OCI-LY1 (cell line): ENCODE results near the gene CORO1C.

ENCODE experiments used
- CTCF ChIP-seq: fragments of 200-600 bp; sonication (generic), shearing (Covaris generic); IDR thresholded peaks from 2 replicates; pipeline ENCODE4 v1.5.1; 2017; ENCODE audit warnings: mild to moderate bottlenecking, antibody characterized with exemption, low read length, moderate library complexity, mixed read lengths
- EZH2 ChIP-seq: fragments of 200-600 bp; sonication (generic), shearing (Covaris generic); IDR thresholded peaks from 2 replicates; pipeline ENCODE4 v1.8.0; 2017; ENCODE audit warnings: borderline replicate concordance, mixed run types, mild to moderate bottlenecking, antibody characterized with exemption, low read length, moderate library complexity, mixed read lengths

- TF ChIP-seq CTCF, result no peak
- TF ChIP-seq EZH2, result no peak
These were observed 95.1 kb downstream of the CORO1C start for GRCh38 chr12:108635997-108636808.
